ENCODE results near the gene KRT33A. TPM values are rescaled to one million over a fixed set of nuclear protein-coding genes. Genes with fewer than 3 reads are reported as not detected.

KRT33A gene
- total RNA-seq, 1 experiment from 2014 or later = not detected

DNA sequence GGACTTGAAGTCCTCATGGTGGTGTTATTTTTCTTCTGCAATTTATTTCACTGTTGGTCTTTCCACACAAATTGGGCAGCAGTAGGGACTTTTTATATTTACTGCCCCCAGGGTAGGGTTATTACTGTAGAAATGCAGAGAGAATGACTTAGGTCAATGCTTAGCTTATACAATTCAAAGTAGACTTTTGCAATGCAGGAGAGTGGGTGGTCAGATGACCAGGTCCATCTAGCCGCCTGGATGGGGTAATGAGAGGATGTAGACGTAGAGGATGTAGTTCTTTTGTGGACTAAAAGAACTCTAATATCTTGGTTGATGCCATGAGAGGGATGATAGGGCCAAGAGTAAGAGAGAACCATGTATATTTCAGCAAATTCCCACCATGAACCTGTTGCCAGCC, 32.4 kb downstream of the KRT33A start:
- no peak overlapping the region for H3K56ac ChIP-seq (ENCODE audit: insufficient read length, low read depth, low read length)
- no peak overlapping the region for H3K27ac ChIP-seq (ENCODE audit: insufficient read length, low read depth, low read length)
- H4K20me1 ChIP-seq (ENCODE audit: control insufficient read depth, insufficient read depth, insufficient read length) = no peaks in the 10 kb centered on the region
- H3K79me1 ChIP-seq (ENCODE audit: insufficient read depth, low read depth, low read length, poor library complexity, severe bottlenecking) = no peaks in the 10 kb centered on the region
- H2BK5ac ChIP-seq (ENCODE audit: insufficient read length, low read length) = no peak overlapping the region
- no peaks in the 10 kb centered on the region for H3K23me2 ChIP-seq (ENCODE audit: insufficient read length, low read depth, low read length, poor library complexity, severe bottlenecking)
- no peak overlapping the region for H4K8ac ChIP-seq (replicated peaks; ENCODE audit: insufficient read length, low read depth, low read length)
- H3K4me2 ChIP-seq (ENCODE audit: insufficient read depth, insufficient read length, low read length) = no peak overlapping the region
- no peak overlapping the region for H4K91ac ChIP-seq (ENCODE audit: insufficient read length, low read depth, low read length)
- no peak overlapping the region for H2BK15ac ChIP-seq (ENCODE audit: low read depth, low read length)
- H3T11ph ChIP-seq (ENCODE audit: low read length) = no peak overlapping the region
- no peak overlapping the region for H2BK20ac ChIP-seq (ENCODE audit: low read depth, low read length, poor library complexity, severe bottlenecking)
- H3K27me3 Mint-ChIP-seq (ENCODE audit: low read depth) = peaks cover 6% of the 10 kb centered on the region
- TF ChIP-seq, protein P1, sequence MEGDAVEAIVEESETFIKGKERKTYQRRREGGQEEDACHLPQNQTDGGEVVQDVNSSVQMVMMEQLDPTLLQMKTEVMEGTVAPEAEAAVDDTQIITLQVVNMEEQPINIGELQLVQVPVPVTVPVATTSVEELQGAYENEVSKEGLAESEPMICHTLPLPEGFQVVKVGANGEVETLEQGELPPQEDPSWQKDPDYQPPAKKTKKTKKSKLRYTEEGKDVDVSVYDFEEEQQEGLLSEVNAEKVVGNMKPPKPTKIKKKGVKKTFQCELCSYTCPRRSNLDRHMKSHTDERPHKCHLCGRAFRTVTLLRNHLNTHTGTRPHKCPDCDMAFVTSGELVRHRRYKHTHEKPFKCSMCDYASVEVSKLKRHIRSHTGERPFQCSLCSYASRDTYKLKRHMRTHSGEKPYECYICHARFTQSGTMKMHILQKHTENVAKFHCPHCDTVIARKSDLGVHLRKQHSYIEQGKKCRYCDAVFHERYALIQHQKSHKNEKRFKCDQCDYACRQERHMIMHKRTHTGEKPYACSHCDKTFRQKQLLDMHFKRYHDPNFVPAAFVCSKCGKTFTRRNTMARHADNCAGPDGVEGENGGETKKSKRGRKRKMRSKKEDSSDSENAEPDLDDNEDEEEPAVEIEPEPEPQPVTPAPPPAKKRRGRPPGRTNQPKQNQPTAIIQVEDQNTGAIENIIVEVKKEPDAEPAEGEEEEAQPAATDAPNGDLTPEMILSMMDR (conservative IDR thresholded peaks at IDR 0.05) = no peak
- H3K9ac ChIP-seq (ENCODE audit: extremely low read depth, insufficient read length, low read length) = no peak overlapping the region
- no CpG with 5 or more reads among the region's 2 CpGs for WGBS (ENCODE audit: extremely low coverage, insufficient read length, low lambda C conversion rate)
- H3K27me3 ChIP-seq (ENCODE audit: insufficient read depth, low read length) = no peaks in the 10 kb centered on the region
- H3K4me1 ChIP-seq (ENCODE audit: insufficient read depth, low read length) = no peaks in the 10 kb centered on the region; the same call in 1 of the 2 replicates
- no peak overlapping the region for H3K4me3 Mint-ChIP-seq
- H3K9me3 Mint-ChIP-seq = peaks cover 16 to 17% of the 10 kb centered on the region in 2 experiments
- H3K36me3 Mint-ChIP-seq (ENCODE audit: insufficient read depth in 1 of 3, low read depth in 3 of 3) = peaks cover 0 to 15% (median 12%) of the 10 kb centered on the region in 3 experiments; a peak in 1 of 7 replicates
- H3K4me1 Mint-ChIP-seq = peaks cover 0 to 3% of the 10 kb centered on the region in 2 experiments; a peak in 1 of 4 replicates
- no peak overlapping the region for H2AFZ ChIP-seq (ENCODE audit: low read length)
- H4K5ac ChIP-seq (ENCODE audit: insufficient read length, low read depth, low read length) = no peak overlapping the region
- no peak overlapping the region for H3K23ac ChIP-seq (ENCODE audit: insufficient read length, low read depth, low read length)
- H2AK5ac ChIP-seq (ENCODE audit: insufficient read length, low read length) = no peak overlapping the region
- no peak overlapping the region for H3K14ac ChIP-seq (ENCODE audit: insufficient read depth, low read length)
- no peak overlapping the region for H2BK12ac ChIP-seq (ENCODE audit: insufficient read length, low read depth, low read length)
- H3K9me3 ChIP-seq (ENCODE audit: control insufficient read depth, low read depth, low read length) = no peaks in the 10 kb centered on the region
- H3K18ac ChIP-seq (ENCODE audit: insufficient read length, low read depth, low read length) = no peak overlapping the region
- H2BK120ac ChIP-seq (ENCODE audit: low read depth, low read length, poor library complexity, severe bottlenecking) = no peak overlapping the region
- DNase-seq = no peak
- H3K27ac Mint-ChIP-seq = no peak overlapping the region
- no peak overlapping the region for H3K4ac ChIP-seq (ENCODE audit: low read depth, low read length)
- H3K79me2 ChIP-seq (ENCODE audit: insufficient read depth, low read length) = no peaks in the 10 kb centered on the region
